ENCODE data around the gene CDC16. TPM values are rescaled to one million over a fixed set of nuclear protein-coding genes. Genes with fewer than 3 reads are reported as not detected.
"Not testable (repeated sequence)": the region's sequence is repeated elsewhere in the genome, so short reads cannot be mapped to it uniquely, and the experiment has no call there.

The CDC16 gene, protein sequence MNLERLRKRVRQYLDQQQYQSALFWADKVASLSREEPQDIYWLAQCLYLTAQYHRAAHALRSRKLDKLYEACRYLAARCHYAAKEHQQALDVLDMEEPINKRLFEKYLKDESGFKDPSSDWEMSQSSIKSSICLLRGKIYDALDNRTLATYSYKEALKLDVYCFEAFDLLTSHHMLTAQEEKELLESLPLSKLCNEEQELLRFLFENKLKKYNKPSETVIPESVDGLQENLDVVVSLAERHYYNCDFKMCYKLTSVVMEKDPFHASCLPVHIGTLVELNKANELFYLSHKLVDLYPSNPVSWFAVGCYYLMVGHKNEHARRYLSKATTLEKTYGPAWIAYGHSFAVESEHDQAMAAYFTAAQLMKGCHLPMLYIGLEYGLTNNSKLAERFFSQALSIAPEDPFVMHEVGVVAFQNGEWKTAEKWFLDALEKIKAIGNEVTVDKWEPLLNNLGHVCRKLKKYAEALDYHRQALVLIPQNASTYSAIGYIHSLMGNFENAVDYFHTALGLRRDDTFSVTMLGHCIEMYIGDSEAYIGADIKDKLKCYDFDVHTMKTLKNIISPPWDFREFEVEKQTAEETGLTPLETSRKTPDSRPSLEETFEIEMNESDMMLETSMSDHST
- total RNA-seq = 28.1 TPM

- ATAC-seq = peak; percentile 95
- peak; percentile 92 for DNase-seq (ENCODE audit: low spot score)
Observed at GRCh38 chr13:114234645-114235421, at the start of gene CDC16. Gene CDC16 (plus strand): TSS chr13:114234897. CDS start chr13:114235085, 188 bp downstream.

- ATAC-seq (no peak), DNase-seq (ENCODE audit: low spot score) (no peak)
Observed at GRCh38 chr13:114185182-114185971, 49.3 kb upstream of the CDC16 start.

DNA sequence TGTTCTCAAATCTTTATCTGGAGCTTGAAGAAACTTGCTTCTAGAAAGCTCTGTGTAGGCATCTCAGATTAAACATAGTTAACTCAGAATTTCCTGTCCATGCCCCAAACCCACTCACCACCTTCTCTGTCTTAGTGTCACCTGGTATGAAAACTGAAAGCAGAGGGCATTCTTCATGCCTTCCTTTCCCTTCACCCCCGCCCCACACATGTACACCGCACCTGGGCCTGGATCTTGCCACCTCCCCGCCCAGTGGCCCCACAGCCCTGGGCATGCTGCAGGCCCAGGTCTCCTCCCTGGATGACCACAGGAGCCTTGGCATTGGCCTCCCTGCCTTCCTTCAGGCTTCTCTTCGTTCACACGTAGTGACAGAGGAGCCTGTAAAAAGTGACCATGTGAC lies 39.8 kb upstream of the CDC16 start:
- ATAC-seq = no peak
- no peak for DNase-seq (ENCODE audit: low spot score)

- ATAC-seq (no peak), DNase-seq (ENCODE audit: low spot score) (no peak)
Observed at GRCh38 chr13:114196629-114197028, 38.1 kb upstream of the CDC16 start.

- DNase-seq (ENCODE audit: low spot score) = no peak
- ATAC-seq = no peak
Observed at GRCh38 chr13:114198556-114198955, 36.1 kb upstream of the CDC16 start.

- not testable (repeated sequence) for DNase-seq (ENCODE audit: low spot score); ATAC-seq
Observed at GRCh38 chr13:114199526-114199925, 35.2 kb upstream of the CDC16 start.

- no peak for ATAC-seq
- no peak for DNase-seq (ENCODE audit: low spot score)
Observed at GRCh38 chr13:114199954-114200353, 34.7 kb upstream of the CDC16 start.

DNA sequence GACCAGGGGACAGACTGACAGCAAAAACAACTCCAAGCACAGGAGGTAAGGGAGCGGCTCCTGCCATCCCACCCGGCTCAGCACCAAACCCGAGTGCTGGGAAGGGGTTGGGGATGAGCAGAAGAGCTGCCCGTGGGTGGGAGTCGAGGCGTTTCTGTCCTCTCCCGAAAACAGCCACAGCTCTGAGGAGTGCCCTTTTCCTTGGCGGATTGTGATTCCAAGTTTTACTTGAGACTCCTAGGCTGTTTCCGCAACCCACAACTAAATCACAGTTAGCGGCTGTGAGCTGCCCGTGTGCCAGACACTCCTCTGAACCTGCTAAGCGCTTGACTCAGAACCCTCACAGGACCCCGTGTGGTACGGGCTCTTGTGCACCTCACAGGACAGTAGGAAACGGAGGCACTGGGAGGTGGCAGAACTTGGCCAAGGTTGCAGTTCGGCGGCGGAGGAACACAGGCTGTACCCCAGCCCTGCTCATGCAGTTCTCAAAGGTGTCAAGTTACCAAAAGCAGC lies 34.2 kb upstream of the CDC16 start:
- ATAC-seq (no peak), DNase-seq (ENCODE audit: low spot score) (no peak)

DNA sequence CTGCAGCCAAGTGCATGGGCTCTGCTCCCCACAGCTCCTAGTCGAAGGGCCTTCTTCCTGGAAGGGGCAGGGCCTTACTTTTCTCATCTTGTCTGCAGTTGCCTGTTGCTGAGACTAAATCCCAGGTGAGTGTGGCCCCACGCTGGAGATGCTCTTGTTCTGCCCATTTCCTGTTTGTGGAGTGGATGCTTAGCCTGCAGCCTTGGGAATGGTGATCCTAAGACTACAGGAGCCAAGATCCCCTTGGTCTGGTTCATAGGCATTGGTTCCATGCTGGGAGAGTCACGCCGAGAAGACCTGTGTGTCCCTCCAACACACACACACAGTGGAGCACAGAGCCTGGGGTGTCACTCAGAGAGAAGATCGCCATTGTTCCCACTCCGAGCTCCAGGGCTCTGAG lies 32.1 kb upstream of the CDC16 start:
- no peak for DNase-seq (ENCODE audit: low spot score)
- ATAC-seq = no peak

GRCh38 chr13:114203536-114203935 lies 31.2 kb upstream of the CDC16 start:
- DNase-seq (ENCODE audit: low spot score) (no peak), ATAC-seq (no peak)

DNA sequence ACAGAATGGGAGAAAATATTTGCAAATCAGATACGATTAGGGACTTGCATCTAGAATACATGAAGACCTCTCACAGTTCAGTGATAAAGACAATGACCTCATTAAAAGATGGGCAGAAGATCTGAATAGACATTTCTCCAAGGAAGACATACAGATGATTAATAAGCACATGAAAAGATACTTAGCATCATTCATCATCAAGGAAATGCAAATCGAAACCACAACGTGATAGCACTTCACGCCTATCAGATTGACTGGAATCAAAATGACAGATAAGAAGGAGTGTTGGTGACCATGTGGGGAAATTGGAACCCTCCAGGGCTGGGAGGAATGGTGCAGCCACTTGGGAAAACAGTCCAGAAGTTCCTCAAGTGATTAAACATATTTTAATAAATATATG lies 29.8 kb upstream of the CDC16 start:
- DNase-seq (ENCODE audit: low spot score) = no peak
- ATAC-seq = no peak

GRCh38 chr13:114208134-114208533 lies 26.6 kb upstream of the CDC16 start:
- no peak for ATAC-seq
- no peak for DNase-seq (ENCODE audit: low spot score)

DNA sequence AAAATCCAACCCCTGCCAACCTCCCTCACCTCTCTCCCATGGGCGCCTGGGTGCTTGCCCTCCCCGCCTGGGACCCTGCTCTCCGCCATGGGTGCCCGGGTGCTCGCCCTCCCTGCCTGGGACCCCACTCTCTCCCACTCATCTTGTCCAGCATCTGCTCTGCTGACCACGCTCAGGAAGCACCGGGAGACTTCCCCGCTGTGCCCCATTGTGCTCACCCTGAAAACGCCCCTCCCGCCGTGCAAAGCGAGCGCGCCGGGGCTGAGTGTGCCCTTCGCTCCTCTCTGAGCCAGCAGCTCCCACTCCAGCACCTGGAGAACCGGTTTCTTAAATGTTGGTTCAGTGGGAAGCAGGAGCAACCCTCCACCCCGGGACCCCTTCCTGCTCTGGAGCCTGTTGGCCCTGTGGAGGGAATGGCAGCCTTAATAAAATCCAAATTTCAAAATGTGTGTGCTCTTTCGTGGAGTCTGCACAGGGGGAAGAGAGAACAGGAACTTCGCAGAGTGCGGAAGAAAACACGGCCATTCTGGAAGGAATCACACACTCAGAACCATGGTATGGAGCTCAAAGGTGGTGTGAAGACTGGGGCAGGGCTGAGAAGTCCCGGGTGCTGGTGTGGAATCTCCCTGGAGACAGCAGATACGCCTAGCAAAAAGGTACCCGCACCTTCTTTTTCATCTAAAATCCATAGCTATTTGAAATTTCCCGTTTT lies 23.1 kb upstream of the CDC16 start:
- DNase-seq (ENCODE audit: low spot score) (no peak), ATAC-seq (no peak)

- ATAC-seq = no peak
- no peak for DNase-seq (ENCODE audit: low spot score)
Observed at GRCh38 chr13:114212158-114212495, 22.6 kb upstream of the CDC16 start.

DNA sequence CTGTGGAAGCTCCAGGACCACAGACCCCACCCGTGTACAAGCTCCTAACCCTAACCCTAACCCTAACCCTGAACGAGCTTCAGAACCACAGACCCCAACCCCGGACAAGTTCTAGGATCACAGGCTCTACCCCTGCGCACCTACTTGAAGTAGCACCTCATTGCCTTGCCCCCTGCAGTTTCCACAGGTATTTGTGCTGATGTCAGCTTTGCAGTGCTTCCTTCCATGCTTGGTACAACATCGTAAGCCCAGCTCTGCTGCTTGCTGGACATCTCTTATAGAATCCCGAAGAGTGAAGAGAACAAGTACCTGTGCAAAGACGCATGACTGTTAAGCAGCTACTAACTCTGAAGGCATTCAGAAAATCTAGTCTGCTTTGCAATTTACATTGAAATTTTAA lies 20.7 kb upstream of the CDC16 start:
- DNase-seq (ENCODE audit: low spot score) = no peak
- no peak for ATAC-seq

DNA sequence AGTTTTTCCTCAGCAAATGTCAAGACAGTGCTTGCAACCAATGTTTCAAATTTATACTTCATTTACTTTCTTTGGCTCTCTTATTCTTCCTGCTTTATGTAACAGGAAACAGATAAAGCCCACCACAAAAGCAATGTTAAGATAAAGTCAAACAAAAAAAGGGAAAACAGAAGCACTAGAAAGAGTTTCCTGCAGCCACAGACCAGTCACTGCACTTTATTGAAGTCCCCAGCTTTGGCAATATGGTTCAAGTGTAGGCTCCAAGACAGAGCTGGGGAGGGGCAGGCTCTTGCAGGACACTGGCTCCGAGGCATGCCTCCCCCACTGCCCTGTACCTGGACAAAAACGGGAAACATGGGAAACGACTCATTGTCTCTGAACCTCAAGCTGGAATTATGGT lies 15.3 kb upstream of the CDC16 start:
- DNase-seq (ENCODE audit: low spot score) (no peak), ATAC-seq (no peak)

- DNase-seq (ENCODE audit: low spot score) = no peak
- no peak for ATAC-seq
Observed at GRCh38 chr13:114222461-114222968, 12.2 kb upstream of the CDC16 start.

- no peak for ATAC-seq
- no peak for DNase-seq (ENCODE audit: low spot score)
Observed at GRCh38 chr13:114224201-114224600, 10.5 kb upstream of the CDC16 start.

DNA sequence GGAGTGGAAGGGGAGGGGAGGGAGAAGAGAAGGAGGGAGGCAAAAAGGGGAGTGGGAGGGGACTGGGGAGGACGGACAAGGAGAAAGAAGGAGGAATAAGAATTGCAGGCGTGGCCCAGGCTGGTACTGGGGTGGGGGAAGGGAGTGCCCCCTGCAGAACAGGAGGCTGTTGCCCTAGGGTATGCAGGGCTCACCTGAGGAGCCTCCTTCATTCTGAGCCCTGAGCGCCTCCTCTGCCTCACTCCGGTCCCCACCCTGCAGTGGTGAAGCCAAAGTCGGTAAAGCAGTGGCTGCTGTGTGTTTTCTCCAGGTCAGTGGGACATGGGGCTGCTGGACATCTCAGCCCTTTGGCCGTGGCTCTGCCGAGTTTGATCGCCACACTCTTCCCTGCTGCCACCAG lies 9.1 kb upstream of the CDC16 start:
- DNase-seq (ENCODE audit: low spot score) = no peak
- ATAC-seq = no peak

DNA sequence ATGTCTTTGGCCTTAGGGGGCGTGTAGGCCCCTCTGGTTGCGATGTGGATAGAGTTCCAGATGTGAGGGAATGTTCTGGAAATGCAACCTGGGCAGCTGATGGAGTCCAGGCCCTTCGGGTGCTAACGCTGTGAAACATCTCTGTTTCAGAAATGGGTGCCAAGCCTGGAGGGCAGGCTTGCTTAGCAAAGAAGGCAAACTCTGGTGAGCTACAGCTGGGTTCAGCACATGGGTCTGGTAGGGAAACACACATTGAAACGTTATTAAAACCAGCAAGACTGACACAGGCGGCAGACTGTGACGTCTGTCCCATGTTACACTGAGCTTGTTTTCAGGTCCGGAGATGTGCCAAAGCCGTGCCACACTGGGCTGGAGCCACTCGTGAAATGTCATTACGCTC lies 8.6 kb upstream of the CDC16 start:
- ATAC-seq = no peak
- DNase-seq (ENCODE audit: low spot score) = no peak

Data from left lobe of liver (tissue), 2 donors.